ENCODE results near the gene CCDC69. TPM values are rescaled to one million over a fixed set of nuclear protein-coding genes. Genes with fewer than 3 reads are reported as not detected.
A peak's percentile ranks its signal among the peaks of the same experiment; 100 is the strongest.
"Not testable (repeated sequence)": the region's sequence is repeated elsewhere in the genome, so short reads cannot be mapped to it uniquely, and the experiment has no call there.

CCDC69 gene
- polyA plus RNA-seq, 2 donors = 24.2 to 32.4 TPM

- 93 to 95% methylated on average over 4 of the region's 4 CpGs for WGBS, 2 donors
- H3K36me3 ChIP-seq (ENCODE audit: control insufficient read depth in 2 of 2, insufficient read depth in 2 of 2, low read length in 1 of 2) = no peaks in the 10 kb centered on the region
- no peak overlapping the region for H3K27ac ChIP-seq (ENCODE audit: low read depth in 2 of 2, low read length in 1 of 2)
- no peak overlapping the region for H3K4me3 ChIP-seq (ENCODE audit: low read depth in 1 of 2, low read length in 2 of 2)
- no peaks in the 10 kb centered on the region for H3K9me3 ChIP-seq (ENCODE audit: control insufficient read depth in 2 of 2, insufficient read depth in 1 of 2, low read depth in 1 of 2, low read length in 1 of 2)
- no peaks in the 10 kb centered on the region for H3K27me3 ChIP-seq (ENCODE audit: control insufficient read depth in 1 of 2, insufficient read depth in 2 of 2, low read length in 2 of 2)
- H3K4me1 ChIP-seq (ENCODE audit: control insufficient read depth in 2 of 2, insufficient read depth in 2 of 2, low read length in 1 of 2) = peaks cover 0 to 3% of the 10 kb centered on the region in 2 donors
Observed at GRCh38 chr5:151179489-151179840, 44.4 kb downstream of the CCDC69 start.

GRCh38 chr5:151178777-151179488 is 45.0 kb downstream of the CCDC69 start:
- Histone ChIP-seq H3K27ac (ENCODE audit: low read depth in 2 of 2, low read length in 1 of 2) (no peak overlapping the region), H3K27me3 (ENCODE audit: control insufficient read depth in 1 of 2, insufficient read depth in 2 of 2, low read length in 2 of 2) (no peaks in the 10 kb centered on the region), H3K4me1 (ENCODE audit: control insufficient read depth in 2 of 2, insufficient read depth in 2 of 2, low read length in 1 of 2) (peaks cover 0 to 3% of the 10 kb centered on the region in 2 donors), H3K9me3 (ENCODE audit: control insufficient read depth in 2 of 2, insufficient read depth in 1 of 2, low read depth in 1 of 2, low read length in 1 of 2) (no peaks in the 10 kb centered on the region), H3K36me3 (ENCODE audit: control insufficient read depth in 2 of 2, insufficient read depth in 2 of 2, low read length in 1 of 2) (no peaks in the 10 kb centered on the region), H3K4me3 (ENCODE audit: low read depth in 1 of 2, low read length in 2 of 2) (no peak overlapping the region)
- WGBS, 2 donors = 84 to 87% methylated on average over 5 of the region's 5 CpGs

- peaks cover 0 to 7% of the 10 kb centered on the region in 2 donors for H3K4me1 ChIP-seq (ENCODE audit: control insufficient read depth in 2 of 2, insufficient read depth in 2 of 2, low read length in 1 of 2)
- H3K27me3 ChIP-seq (ENCODE audit: control insufficient read depth in 1 of 2, insufficient read depth in 2 of 2, low read length in 2 of 2) = no peaks in the 10 kb centered on the region
- H3K4me3 ChIP-seq (ENCODE audit: low read depth in 1 of 2, low read length in 2 of 2) = no peak overlapping the region
- WGBS, 2 donors = 91 to 97% methylated on average over 1 of the region's 1 CpG
- no peaks in the 10 kb centered on the region for H3K9me3 ChIP-seq (ENCODE audit: control insufficient read depth in 2 of 2, insufficient read depth in 1 of 2, low read depth in 1 of 2, low read length in 1 of 2)
- H3K36me3 ChIP-seq (ENCODE audit: control insufficient read depth in 2 of 2, insufficient read depth in 2 of 2, low read length in 1 of 2) = no peaks in the 10 kb centered on the region
- H3K27ac ChIP-seq (ENCODE audit: low read depth in 2 of 2, low read length in 1 of 2) = no peak overlapping the region
Observed at GRCh38 chr5:151178372-151178771, 45.5 kb downstream of the CCDC69 start.

- 81 to 96% methylated on average over 5 of the region's 5 CpGs for WGBS, 2 donors
- not testable (repeated sequence) for H3K4me1 ChIP-seq (ENCODE audit: control insufficient read depth in 2 of 2, insufficient read depth in 2 of 2, low read length in 1 of 2); H3K4me3 ChIP-seq (ENCODE audit: low read depth in 1 of 2, low read length in 2 of 2); H3K9me3 ChIP-seq (ENCODE audit: control insufficient read depth in 2 of 2, insufficient read depth in 1 of 2, low read depth in 1 of 2, low read length in 1 of 2); H3K36me3 ChIP-seq (ENCODE audit: control insufficient read depth in 2 of 2, insufficient read depth in 2 of 2, low read length in 1 of 2); H3K27me3 ChIP-seq (ENCODE audit: control insufficient read depth in 1 of 2, insufficient read depth in 2 of 2, low read length in 2 of 2); H3K27ac ChIP-seq (ENCODE audit: low read depth in 2 of 2, low read length in 1 of 2)
Observed at GRCh38 chr5:151176268-151176667, 47.6 kb downstream of the CCDC69 start.

- H3K9me3 ChIP-seq (ENCODE audit: control insufficient read depth in 2 of 2, insufficient read depth in 1 of 2, low read depth in 1 of 2, low read length in 1 of 2) = no peaks in the 10 kb centered on the region
- H3K4me3 ChIP-seq (ENCODE audit: low read depth in 1 of 2, low read length in 2 of 2) = no peak overlapping the region
- no peaks in the 10 kb centered on the region for H3K36me3 ChIP-seq (ENCODE audit: control insufficient read depth in 2 of 2, insufficient read depth in 2 of 2, low read length in 1 of 2)
- H3K27me3 ChIP-seq (ENCODE audit: control insufficient read depth in 1 of 2, insufficient read depth in 2 of 2, low read length in 2 of 2) = no peaks in the 10 kb centered on the region
- 71% methylated on average over 15 of the region's 15 CpGs for WGBS, 2 donors
- H3K27ac ChIP-seq (ENCODE audit: low read depth in 2 of 2, low read length in 1 of 2) = no peak overlapping the region
- H3K4me1 ChIP-seq (ENCODE audit: control insufficient read depth in 2 of 2, insufficient read depth in 2 of 2, low read length in 1 of 2) = peaks cover 0 to 3% of the 10 kb centered on the region in 2 donors
Observed at GRCh38 chr5:151174612-151175101, 49.2 kb downstream of the CCDC69 start.

GRCh38 chr5:151173711-151174611 is 49.9 kb downstream of the CCDC69 start:
- no peak overlapping the region for H3K4me3 ChIP-seq (ENCODE audit: low read depth in 1 of 2, low read length in 2 of 2)
- no peaks in the 10 kb centered on the region for H3K9me3 ChIP-seq (ENCODE audit: control insufficient read depth in 2 of 2, insufficient read depth in 1 of 2, low read depth in 1 of 2, low read length in 1 of 2)
- H3K27ac ChIP-seq (ENCODE audit: low read depth in 2 of 2, low read length in 1 of 2) = peak overlapping the region in 1 of 2 donors; percentile 15

GRCh38 chr5:151171529-151171928 is 52.4 kb downstream of the CCDC69 start:
- Histone ChIP-seq H3K4me1 (ENCODE audit: control insufficient read depth in 2 of 2, insufficient read depth in 2 of 2, low read length in 1 of 2) (peaks cover 0 to 3% of the 10 kb centered on the region in 2 donors), H3K27me3 (ENCODE audit: control insufficient read depth in 1 of 2, insufficient read depth in 2 of 2, low read length in 2 of 2) (no peaks in the 10 kb centered on the region), H3K36me3 (ENCODE audit: control insufficient read depth in 2 of 2, insufficient read depth in 2 of 2, low read length in 1 of 2) (no peaks in the 10 kb centered on the region), H3K4me3 (ENCODE audit: low read depth in 1 of 2, low read length in 2 of 2) (no peak overlapping the region), H3K9me3 (ENCODE audit: control insufficient read depth in 2 of 2, insufficient read depth in 1 of 2, low read depth in 1 of 2, low read length in 1 of 2) (no peaks in the 10 kb centered on the region), H3K27ac (ENCODE audit: low read depth in 2 of 2, low read length in 1 of 2) (no peak overlapping the region)
- WGBS, 2 donors = 68 to 74% methylated on average over 1 of the region's 1 CpG

More at GRCh38 chr5:151173711-151174611, 49.9 kb downstream of the CCDC69 start:
- no peaks in the 10 kb centered on the region for H3K36me3 ChIP-seq (ENCODE audit: control insufficient read depth in 2 of 2, insufficient read depth in 2 of 2, low read length in 1 of 2)
- H3K4me1 ChIP-seq (ENCODE audit: control insufficient read depth in 2 of 2, insufficient read depth in 2 of 2, low read length in 1 of 2) = peaks cover 0 to 3% of the 10 kb centered on the region in 2 donors
- WGBS, 2 donors = 85 to 88% methylated on average over 11 of the region's 11 CpGs
- no peaks in the 10 kb centered on the region for H3K27me3 ChIP-seq (ENCODE audit: control insufficient read depth in 1 of 2, insufficient read depth in 2 of 2, low read length in 2 of 2)

GRCh38 chr5:151168602-151169344 is 55.1 kb downstream of the CCDC69 start:
- 68 to 83% methylated on average over 10 of the region's 10 CpGs for WGBS, 2 donors
- Histone ChIP-seq H3K27me3 (ENCODE audit: control insufficient read depth in 1 of 2, insufficient read depth in 2 of 2, low read length in 2 of 2) (no peaks in the 10 kb centered on the region), H3K9me3 (ENCODE audit: control insufficient read depth in 2 of 2, insufficient read depth in 1 of 2, low read depth in 1 of 2, low read length in 1 of 2) (no peaks in the 10 kb centered on the region), H3K36me3 (ENCODE audit: control insufficient read depth in 2 of 2, insufficient read depth in 2 of 2, low read length in 1 of 2) (no peaks in the 10 kb centered on the region), H3K27ac (ENCODE audit: low read depth in 2 of 2, low read length in 1 of 2) (no peak overlapping the region), H3K4me1 (ENCODE audit: control insufficient read depth in 2 of 2, insufficient read depth in 2 of 2, low read length in 1 of 2) (peaks cover 0 to 2% of the 10 kb centered on the region in 2 donors), H3K4me3 (ENCODE audit: low read depth in 1 of 2, low read length in 2 of 2) (no peak overlapping the region)

- Histone ChIP-seq H3K4me1 (ENCODE audit: control insufficient read depth in 2 of 2, insufficient read depth in 2 of 2, low read length in 1 of 2) (no peaks in the 10 kb centered on the region), H3K4me3 (ENCODE audit: low read depth in 1 of 2, low read length in 2 of 2) (no peak overlapping the region), H3K36me3 (ENCODE audit: control insufficient read depth in 2 of 2, insufficient read depth in 2 of 2, low read length in 1 of 2) (no peaks in the 10 kb centered on the region), H3K27ac (ENCODE audit: low read depth in 2 of 2, low read length in 1 of 2) (no peak overlapping the region), H3K27me3 (ENCODE audit: control insufficient read depth in 1 of 2, insufficient read depth in 2 of 2, low read length in 2 of 2) (no peaks in the 10 kb centered on the region), H3K9me3 (ENCODE audit: control insufficient read depth in 2 of 2, insufficient read depth in 1 of 2, low read depth in 1 of 2, low read length in 1 of 2) (no peaks in the 10 kb centered on the region)
- WGBS, 2 donors = 85 to 89% methylated on average over 9 of the region's 9 CpGs
Observed at GRCh38 chr5:151167022-151167421, 56.9 kb downstream of the CCDC69 start.

Measured in esophagus (tissue), 2 donors.